CD14-positive monocyte (primary cell): ENCODE results near the gene SLC39A3. TPM values are rescaled to one million over a fixed set of nuclear protein-coding genes. Genes with fewer than 3 reads are reported as not detected.

Experiments
- DNase-seq, 3 donors: peaks; one replicate each; pipeline ENCODE4 v3.0.0-alpha.2; 2011 to 2022
- H2AFZ ChIP-seq: 2 replicates; pipeline ENCODE4 v1.6.0; 2012; ENCODE audit warnings: mild to moderate bottlenecking, low read depth, low read length, inconsistent platforms; ENCODE audit not compliant: insufficient read depth, poor library complexity, severe bottlenecking
- H3K27ac ChIP-seq, 2 donors: 1 replicate in 1 of 2; 2 replicates in 1 of 2; pipeline ENCODE4 v1.5.1; 2012 to 2013; ENCODE audit warnings: low read length in 2 of 2, control low read depth in 1 of 2, inconsistent platforms in 1 of 2, low read depth in 1 of 2, mild to moderate bottlenecking in 1 of 2
- H3K27me3 ChIP-seq, 2 donors: one replicate each; pipeline versions ENCODE4 v1.6.0 to v1.6.1; 2011 to 2013; ENCODE audit warnings: low read length in 2 of 2; ENCODE audit not compliant: control insufficient read depth in 2 of 2, insufficient read depth in 2 of 2
- H3K36me3 ChIP-seq, 2 donors: replicated peaks in 1 of 2; 1 replicate in 1 of 2; 2 replicates in 1 of 2; pipeline versions ENCODE4 v1.5.1 to v1.6.1; 2012 to 2013; ENCODE audit warnings: low read length in 2 of 2, control low read depth in 1 of 2, inconsistent platforms in 1 of 2, mild to moderate bottlenecking in 1 of 2; ENCODE audit not compliant: insufficient read depth in 2 of 2, control insufficient read depth in 1 of 2
- H3K4me1 ChIP-seq, 2 donors: 1 replicate in 1 of 2; 2 replicates in 1 of 2; pipeline versions ENCODE4 v1.5.1 to v1.6.1; 2012 to 2013; ENCODE audit warnings: low read length in 2 of 2, control low read depth in 1 of 2, inconsistent platforms in 1 of 2, mild to moderate bottlenecking in 1 of 2, moderate library complexity in 1 of 2; ENCODE audit not compliant: insufficient read depth in 2 of 2, control insufficient read depth in 1 of 2
- H3K4me2 ChIP-seq: replicated peaks from 2 replicates; pipeline ENCODE3; 2012; ENCODE audit warnings: low read length, moderate library complexity, mild to moderate bottlenecking; ENCODE audit not compliant: poor library complexity, severe bottlenecking; ENCODE audit errors: extremely low read depth
- H3K4me3 ChIP-seq, 3 experiments: fragments of 200-600 bp in 1 of 3; sonication (generic) in 1 of 3; replicated peaks in 1 of 3; 1 replicate in 2 of 3; 2 replicates in 1 of 3; pipeline ENCODE4 v1.5.1; 2011 to 2013; ENCODE audit warnings: low read length in 3 of 3, mild to moderate bottlenecking in 3 of 3, control low read depth in 2 of 3, low read depth in 2 of 3, inconsistent platforms in 1 of 3, moderate library complexity in 1 of 3
- H3K79me2 ChIP-seq: 2 replicates; pipeline ENCODE4 v1.6.0; 2012; ENCODE audit warnings: mild to moderate bottlenecking, control low read depth, inconsistent platforms, low read length, moderate library complexity; ENCODE audit not compliant: insufficient read depth
- H3K9ac ChIP-seq: 2 replicates; pipeline ENCODE4 v1.6.0; 2017; ENCODE audit warnings: low read length, mild to moderate bottlenecking; ENCODE audit not compliant: insufficient read depth, poor library complexity, severe bottlenecking
- H3K9me3 ChIP-seq, 2 donors: replicated peaks in 1 of 2; 1 replicate in 1 of 2; 2 replicates in 1 of 2; pipeline versions ENCODE4 v1.5.1 to v1.6.1; 2012 to 2013; ENCODE audit warnings: low read length in 2 of 2, control low read depth in 1 of 2; ENCODE audit not compliant: control insufficient read depth in 1 of 2, insufficient read depth in 1 of 2
- H4K20me1 ChIP-seq: 2 replicates; pipeline ENCODE4 v1.6.0; 2012; ENCODE audit warnings: mild to moderate bottlenecking, low read length, control low read depth, moderate library complexity; ENCODE audit not compliant: insufficient read depth
- H3K27ac Mint-ChIP-seq, 7 donors: one replicate each; pipeline ENCODE4 v1.8.0; 2020; ENCODE audit warnings: mild to moderate bottlenecking in 7 of 7, mixed read lengths in 7 of 7, moderate library complexity in 6 of 7, inconsistent platforms in 2 of 7
- H3K27me3 Mint-ChIP-seq, 3 donors: one replicate each; pipeline ENCODE4 v1.8.0; 2021 to 2022; ENCODE audit warnings: low read depth in 3 of 3, mild to moderate bottlenecking in 3 of 3, mixed read lengths in 3 of 3, moderate library complexity in 3 of 3, inconsistent platforms in 1 of 3
- H3K36me3 Mint-ChIP-seq, 2 donors: one replicate each; pipeline ENCODE4 v1.8.0; 2020; ENCODE audit warnings: mixed read lengths in 2 of 2, inconsistent platforms in 1 of 2, mild to moderate bottlenecking in 1 of 2
- H3K4me1 Mint-ChIP-seq: one replicate; pipeline ENCODE4 v1.8.0; 2020; ENCODE audit warnings: mild to moderate bottlenecking, mixed read lengths
- H3K4me3 Mint-ChIP-seq, 2 donors: one replicate each; pipeline ENCODE4 v1.8.0; 2020; ENCODE audit warnings: mild to moderate bottlenecking in 2 of 2, mixed read lengths in 2 of 2, moderate library complexity in 1 of 2
- H3K9me3 Mint-ChIP-seq, 7 donors: one replicate each; pipeline ENCODE4 v1.8.0; 2020 to 2022; ENCODE audit warnings: mixed read lengths in 7 of 7, mild to moderate bottlenecking in 6 of 7, moderate library complexity in 6 of 7, inconsistent platforms in 2 of 7
- CTCF ChIP-seq: fragments of 200-600 bp; IDR thresholded peaks from one replicate; pipeline ENCODE4 v1.8.0; 2022; ENCODE audit warnings: antibody characterized with exemption, mild to moderate bottlenecking
- WGBS: methylation state at CpG from one replicate; pipeline ENCODE4 v1.1.5; 2013; ENCODE audit warnings: missing lambda C conversion rate; ENCODE audit not compliant: insufficient coverage; 5-methylcytosine and 5-hydroxymethylcytosine counted together
- intact Hi-C, 2 donors: fragments of 100-400 bp; cut with micrococcal nuclease; formaldehyde crosslinking; loops; one replicate each; pipeline versions ENCODE4 v1.15.0 to v1.15.1; 2023
- polyA plus RNA-seq, 3 donors: library from polyadenylated mRNA; depleted of rRNA in 1 of 3; unstranded in 2 of 3; stranded (reverse) in 1 of 3; fragments of 300-500 nt in 2 of 3; fragments of >200 nt in 1 of 3; fragmentation: Illumina TruSeq in 2 of 3; gene quantifications; 1 replicate in 2 of 3; 2 replicates in 1 of 3; pipeline ENCODE4 v1.2.3, GENCODE V29; 2012 to 2021

Gene SLC39A3
- polyA plus RNA-seq, 3 donors, result 14.2 to 39.5 (median 37.0) TPM

- no peak for DNase-seq
- Histone ChIP-seq H3K4me1 (peaks cover 9 to 18% of the 10 kb centered on the region in 2 donors), H3K9ac (no peak overlapping the region), H4K20me1 (no peaks in the 10 kb centered on the region), H3K9me3 (no peaks in the 10 kb centered on the region), H3K4me3 (no peak overlapping the region), H3K27me3 (no peaks in the 10 kb centered on the region), H3K36me3 (no peaks in the 10 kb centered on the region), H3K4me2 (no peak overlapping the region), H2AFZ (no peak overlapping the region), H3K79me2 (peaks cover 7% of the 10 kb centered on the region), H3K27ac (no peak overlapping the region)
- Mint-ChIP-seq H3K27me3 (peaks cover 2 to 7% (median 3%) of the 10 kb centered on the region in 3 donors), H3K4me1 (peaks cover 23% of the 10 kb centered on the region), H3K27ac (peak overlapping the region in 1 of 7 donors; percentile 35), H3K4me3 (no peak overlapping the region), H3K36me3 (no peaks in the 10 kb centered on the region), H3K9me3 (peaks cover 0 to 2% (median 0%) of the 10 kb centered on the region in 7 donors)
- no peak for TF ChIP-seq CTCF
- intact Hi-C loops, result no loop called here
- 100% methylated on average over 1 of the region's 5 CpGs for WGBS
These were observed 33.6 kb downstream of the SLC39A3 start for GRCh38 chr19:2706251-2706650.

GRCh38 chr19:2703691-2704216 lies 36.1 kb downstream of the SLC39A3 start:
- intact Hi-C loops, result no loop called here
- Histone ChIP-seq H3K27me3 (no peaks in the 10 kb centered on the region), H3K4me3 (no peak overlapping the region), H3K4me1 (peaks cover 8 to 9% of the 10 kb centered on the region in 2 donors), H3K9me3 (no peaks in the 10 kb centered on the region), H3K27ac (no peak overlapping the region), H2AFZ (no peak overlapping the region), H4K20me1 (no peaks in the 10 kb centered on the region), H3K36me3 (no peaks in the 10 kb centered on the region), H3K4me2 (no peak overlapping the region), H3K79me2 (peaks cover 7% of the 10 kb centered on the region), H3K9ac (no peak overlapping the region)
- no peak overlapping the region for H3K27ac Mint-ChIP-seq
- no peak overlapping the region for H3K4me3 Mint-ChIP-seq
- H3K36me3 Mint-ChIP-seq, result no peaks in the 10 kb centered on the region
- H3K27me3 Mint-ChIP-seq, result peaks cover 2 to 7% (median 3%) of the 10 kb centered on the region in 3 donors
- no peak for DNase-seq
- peaks cover 0 to 2% (median 0%) of the 10 kb centered on the region in 7 donors for H3K9me3 Mint-ChIP-seq
- 100% methylated on average over 2 of the region's 6 CpGs for WGBS
- no peak for TF ChIP-seq CTCF
- peaks cover 21% of the 10 kb centered on the region for H3K4me1 Mint-ChIP-seq
